Raji (cell line): ENCODE measurements around the gene SUMF1.

Source experiments
- POLR2A ChIP-seq: IDR thresholded peaks from 2 replicates; pipeline ENCODE4 v1.6.1; 2011; ENCODE audit warnings: low read depth, low read length, control low read depth; ENCODE audit not compliant: insufficient read depth

The SUMF1 gene

GRCh38 chr3:4396542-4396941 lies 70.5 kb downstream of the SUMF1 start:
- TF ChIP-seq POLR2A = no peak

- no peak for TF ChIP-seq POLR2A
These were observed 71.1 kb downstream of the SUMF1 start for GRCh38 chr3:4396006-4396405.

- TF ChIP-seq POLR2A = no peak
These were observed 71.6 kb downstream of the SUMF1 start for GRCh38 chr3:4395448-4395847.

- TF ChIP-seq POLR2A = no peak
These were observed 72.5 kb downstream of the SUMF1 start for GRCh38 chr3:4394567-4394966.

DNA sequence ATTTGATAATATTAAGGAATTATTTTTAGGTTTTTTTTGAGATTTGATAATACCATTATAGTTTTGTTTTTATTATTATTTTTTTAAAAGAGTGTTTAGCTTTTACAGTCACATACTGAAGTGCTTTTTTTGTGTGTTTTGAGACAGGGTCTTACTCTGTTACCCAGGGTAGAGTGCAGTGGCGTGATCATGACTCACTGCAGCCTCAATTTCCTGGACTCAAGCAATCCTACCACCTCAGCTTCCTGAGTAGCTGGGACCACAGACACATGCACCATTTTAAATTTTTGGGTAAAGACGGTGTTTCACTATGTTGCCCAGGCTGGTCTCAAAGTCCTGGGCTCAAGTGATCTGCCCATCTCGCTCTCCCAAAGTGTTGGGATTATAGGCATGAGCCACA lies 73.0 kb downstream of the SUMF1 start:
- TF ChIP-seq POLR2A = no peak

DNA sequence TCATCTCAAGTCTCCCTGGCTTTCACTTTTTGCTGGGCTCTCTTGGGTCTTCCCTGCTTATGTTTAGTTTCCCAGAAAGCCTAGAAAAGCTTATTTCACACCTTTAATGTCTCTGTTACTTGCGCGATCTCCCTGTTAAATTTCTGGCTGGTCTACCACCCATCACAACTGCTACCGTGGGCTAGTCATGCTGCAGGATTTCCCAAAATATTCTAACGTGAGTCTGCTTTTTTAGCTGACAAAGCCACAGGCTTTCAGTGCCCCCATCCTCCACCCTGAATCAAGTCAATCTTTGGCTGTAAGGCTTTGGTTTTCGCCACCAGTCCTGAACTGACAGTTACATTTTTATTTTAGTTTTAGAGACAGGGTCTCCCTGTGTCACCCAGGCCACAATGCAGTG lies 74.1 kb downstream of the SUMF1 start:
- no peak for TF ChIP-seq POLR2A

GRCh38 chr3:4387210-4388204 lies 79.6 kb downstream of the SUMF1 start:
- TF ChIP-seq POLR2A = no peak

DNA sequence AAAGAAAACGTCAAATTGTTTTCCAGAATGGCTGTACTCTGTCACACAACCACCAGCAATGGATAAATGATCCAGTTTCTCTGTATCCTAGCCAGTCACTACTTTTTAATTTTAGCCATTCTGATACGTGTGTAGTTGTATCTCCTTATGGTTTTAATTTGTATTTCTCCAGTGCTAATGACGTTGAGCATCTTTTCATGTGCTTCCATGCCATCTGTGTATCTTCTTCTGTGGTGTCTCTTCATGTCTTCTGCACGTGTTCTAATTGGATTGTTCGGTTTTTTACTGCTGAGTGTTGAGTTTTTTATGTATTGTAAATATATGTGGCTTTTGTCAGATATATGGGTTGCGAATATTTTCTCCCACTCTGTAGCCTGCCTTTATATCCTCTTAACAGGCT lies 81.9 kb downstream of the SUMF1 start:
- no peak for TF ChIP-seq POLR2A

DNA sequence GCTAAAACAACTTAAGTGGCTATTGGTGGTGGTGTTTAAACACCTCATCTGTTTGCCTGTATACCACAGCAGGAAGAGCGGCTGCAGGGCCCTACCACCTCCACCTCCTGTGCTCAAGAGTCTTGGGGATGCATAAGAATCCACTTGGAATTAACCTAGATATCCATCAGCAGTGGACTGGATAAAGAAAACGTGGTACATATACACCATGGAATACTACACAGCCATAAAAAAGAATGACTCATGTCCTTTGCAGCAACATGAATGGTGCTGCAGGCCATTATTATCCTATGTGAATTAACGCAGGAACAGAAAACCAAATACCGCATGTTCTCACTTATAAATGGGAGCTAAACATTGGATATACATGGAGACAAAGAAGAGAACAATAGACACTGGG lies 87.1 kb downstream of the SUMF1 start:
- no peak for TF ChIP-seq POLR2A

- TF ChIP-seq POLR2A = no peak
These were observed 90.6 kb downstream of the SUMF1 start for GRCh38 chr3:4376499-4376898.

- no peak for TF ChIP-seq POLR2A
These were observed 91.2 kb downstream of the SUMF1 start for GRCh38 chr3:4375911-4376310.

- no peak for TF ChIP-seq POLR2A
These were observed 93.4 kb downstream of the SUMF1 start for GRCh38 chr3:4373669-4374068.

GRCh38 chr3:4362523-4362922 lies 104.5 kb downstream of the SUMF1 start:
- no peak for TF ChIP-seq POLR2A

- TF ChIP-seq POLR2A = no peak
These were observed 106.3 kb downstream of the SUMF1 start for GRCh38 chr3:4360817-4361216.

DNA sequence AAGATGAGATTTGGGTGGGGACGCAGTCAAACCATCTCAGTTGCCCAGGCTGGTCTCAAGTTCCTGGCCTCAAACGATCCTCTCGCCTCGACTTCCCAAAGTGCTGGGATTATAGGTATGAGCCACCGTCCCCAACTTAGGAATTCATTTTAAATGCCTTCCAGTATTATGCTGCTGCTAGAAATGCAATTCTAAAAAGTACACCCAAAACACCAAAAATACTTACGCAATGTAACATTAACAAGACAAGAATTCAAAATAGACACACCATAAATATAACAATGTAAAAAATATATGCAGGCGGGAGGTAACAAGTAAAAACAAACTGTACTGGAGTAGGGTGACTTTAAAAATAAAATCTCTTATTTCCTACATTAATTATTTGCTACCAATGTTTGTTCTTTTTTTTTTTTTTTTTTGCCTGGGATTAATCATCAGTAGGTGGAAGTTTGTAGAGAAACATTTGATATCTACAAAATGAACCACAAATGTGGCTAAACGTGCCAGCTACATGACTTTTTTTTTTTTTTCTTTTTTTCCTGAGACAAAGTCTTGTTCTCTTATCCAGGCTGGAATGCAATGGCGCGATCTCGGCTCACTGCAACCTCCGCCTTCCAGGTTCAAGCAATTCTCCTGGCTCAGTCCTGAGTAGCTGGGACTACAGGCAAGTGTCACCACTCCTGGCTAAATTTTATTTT lies 107.1 kb downstream of the SUMF1 start:
- no peak for TF ChIP-seq POLR2A

DNA sequence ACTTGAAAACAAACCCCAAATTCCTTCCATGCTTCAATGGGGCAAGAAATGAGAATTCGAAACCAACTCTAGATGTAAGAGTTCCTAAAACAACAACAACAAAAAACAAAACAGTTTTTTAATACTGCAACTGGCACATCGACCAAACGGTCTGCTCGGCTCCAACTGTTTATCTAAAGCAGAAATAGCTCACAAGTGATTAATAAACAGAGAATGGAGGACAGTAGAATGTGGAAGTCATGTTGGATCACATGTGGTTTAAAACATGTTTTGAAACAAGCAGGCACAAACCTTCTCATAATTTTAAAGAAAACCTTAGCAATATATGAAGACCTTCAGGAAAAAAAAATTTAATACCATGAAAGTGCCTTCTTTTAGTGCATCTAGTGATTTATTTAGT lies 108.8 kb downstream of the SUMF1 start:
- TF ChIP-seq POLR2A = no peak
